MM.1S (cell line): Measurements from ENCODE around the gene ANKRD66.

Experiments used
- DNase-seq: peaks from one replicate; pipeline ENCODE4 v3.0.0-alpha.2; 2015
- H2AFZ ChIP-seq: fragments of 300-600 bp; sonication (generic); 2 replicates; pipeline ENCODE4 v1.6.0; 2016; ENCODE audit warnings: antibody characterized with exemption, low read length
- H3F3A ChIP-seq: fragments of 300-600 bp; sonication (generic); 2 replicates; pipeline ENCODE4 v1.6.1; 2016; ENCODE audit warnings: mild to moderate bottlenecking, antibody characterized with exemption, low read length, moderate library complexity, mixed read lengths; ENCODE audit not compliant: insufficient read depth
- H3K27ac ChIP-seq: fragments of 300-600 bp; sonication (generic); 2 replicates; pipeline ENCODE4 v1.5.1; 2016; ENCODE audit warnings: mild to moderate bottlenecking, low read length
- H3K27me3 ChIP-seq: fragments of 300-600 bp; sonication (generic); replicated peaks from 2 replicates; pipeline ENCODE4 v1.6.0; 2016; ENCODE audit warnings: low read length; ENCODE audit not compliant: insufficient read depth
- H3K36me3 ChIP-seq: fragments of 300-600 bp; sonication (generic); replicated peaks from 2 replicates; pipeline ENCODE4 v1.6.1; 2016; ENCODE audit warnings: mild to moderate bottlenecking, low read length, mixed read lengths; ENCODE audit not compliant: insufficient read depth
- H3K4me1 ChIP-seq: fragments of 300-600 bp; sonication (generic); 2 replicates; pipeline ENCODE4 v1.6.1; 2016; ENCODE audit warnings: low read length, mixed read lengths
- H3K4me2 ChIP-seq: fragments of 300-600 bp; sonication (generic); 2 replicates; pipeline ENCODE4 v1.6.0; 2016; ENCODE audit warnings: low read depth, low read length
- H3K4me3 ChIP-seq: fragments of 300-600 bp; sonication (generic); 2 replicates; pipeline ENCODE4 v1.5.1; 2016; ENCODE audit warnings: low read length, mixed read lengths
- H3K79me2 ChIP-seq: fragments of 300-600 bp; sonication (generic); 2 replicates; pipeline ENCODE4 v1.6.1; 2016; ENCODE audit warnings: mixed run types, low read length, mixed read lengths
- H3K9ac ChIP-seq: fragments of 300-600 bp; sonication (generic); 2 replicates; pipeline ENCODE4 v1.6.1; 2016; ENCODE audit warnings: low read length, mixed read lengths
- H3K9me2 ChIP-seq: fragments of 300-600 bp; sonication (generic); replicated peaks from 2 replicates; pipeline ENCODE4 v1.6.1; 2016; ENCODE audit warnings: mild to moderate bottlenecking, low read length, mixed read lengths; ENCODE audit not compliant: insufficient read depth
- H3K9me3 ChIP-seq: fragments of 300-600 bp; sonication (generic); replicated peaks from 2 replicates; pipeline ENCODE4 v1.6.1; 2016; ENCODE audit warnings: mild to moderate bottlenecking, low read length, mixed read lengths; ENCODE audit not compliant: insufficient read depth
- H4K20me1 ChIP-seq: fragments of 300-600 bp; sonication (generic); 2 replicates; pipeline ENCODE4 v1.6.1; 2016; ENCODE audit warnings: mild to moderate bottlenecking, low read length, moderate library complexity, mixed read lengths; ENCODE audit not compliant: insufficient read depth
- CTCF ChIP-seq: fragments of 300-600 bp; sonication (generic); IDR thresholded peaks from 2 replicates; pipeline ENCODE4 v1.5.1; 2016; ENCODE audit warnings: antibody characterized with exemption, low read length, mixed read lengths
- EZH2 ChIP-seq: fragments of 300-600 bp; sonication (generic); optimal IDR thresholded peaks from 2 replicates; pipeline ENCODE3; 2017; ENCODE audit warnings: low read depth, mild to moderate bottlenecking, antibody characterized with exemption, low read length, mixed read lengths
- EZH2phosphoT487 ChIP-seq: fragments of 300-600 bp; sonication (generic); IDR thresholded peaks from 2 replicates; pipeline ENCODE4 v1.6.1; 2018; ENCODE audit warnings: antibody characterized with exemption, low read length

ANKRD66 gene

GRCh38 chr6:46748940-46749503 is 2.3 kb downstream of the ANKRD66 start:
- H3K79me2 ChIP-seq: no peaks in the 10 kb centered on the region
- no peaks in the 10 kb centered on the region for H4K20me1 ChIP-seq
- TF ChIP-seq CTCF (no peak), EZH2phosphoT487 (no peak), EZH2 (no peak)
- H3K36me3 ChIP-seq: no peaks in the 10 kb centered on the region
- H3K4me1 ChIP-seq: no peaks in the 10 kb centered on the region
- H3K9me3 ChIP-seq: no peaks in the 10 kb centered on the region
- no peak overlapping the region for H3K9ac ChIP-seq
- no peak overlapping the region for H2AFZ ChIP-seq
- no peak overlapping the region for H3K4me2 ChIP-seq
- no peaks in the 10 kb centered on the region for H3K27me3 ChIP-seq
- H3K27ac ChIP-seq: no peak overlapping the region
- DNase-seq: no peak
- no peak overlapping the region for H3K4me3 ChIP-seq
- no peaks in the 10 kb centered on the region for H3F3A ChIP-seq
- H3K9me2 ChIP-seq: no peaks in the 10 kb centered on the region

- H3K9me2 ChIP-seq: no peaks in the 10 kb centered on the region
- no peak overlapping the region for H3K27ac ChIP-seq
- H3K9ac ChIP-seq: no peak overlapping the region
- no peak for TF ChIP-seq CTCF
- no peak for TF ChIP-seq EZH2phosphoT487
- no peak for TF ChIP-seq EZH2
- no peaks in the 10 kb centered on the region for H3F3A ChIP-seq
- no peaks in the 10 kb centered on the region for H3K9me3 ChIP-seq
- H3K4me2 ChIP-seq: no peak overlapping the region
- no peaks in the 10 kb centered on the region for H3K79me2 ChIP-seq
- H3K27me3 ChIP-seq: no peaks in the 10 kb centered on the region
- H4K20me1 ChIP-seq: no peaks in the 10 kb centered on the region
- no peak overlapping the region for H2AFZ ChIP-seq
- DNase-seq: no peak
- no peak overlapping the region for H3K4me3 ChIP-seq
- H3K36me3 ChIP-seq: no peaks in the 10 kb centered on the region
- no peaks in the 10 kb centered on the region for H3K4me1 ChIP-seq
These were observed 3.0 kb downstream of the ANKRD66 start for GRCh38 chr6:46749731-46750130.

- TF ChIP-seq CTCF (no peak), EZH2phosphoT487 (no peak), EZH2 (no peak)
- H3K36me3 ChIP-seq: no peaks in the 10 kb centered on the region
- no peaks in the 10 kb centered on the region for H3K27me3 ChIP-seq
- H3K9ac ChIP-seq: no peak overlapping the region
- no peaks in the 10 kb centered on the region for H4K20me1 ChIP-seq
- H3K4me2 ChIP-seq: no peak overlapping the region
- H3F3A ChIP-seq: no peaks in the 10 kb centered on the region
- H3K4me3 ChIP-seq: no peak overlapping the region
- no peaks in the 10 kb centered on the region for H3K9me3 ChIP-seq
- H3K9me2 ChIP-seq: no peaks in the 10 kb centered on the region
- H2AFZ ChIP-seq: no peak overlapping the region
- no peak overlapping the region for H3K27ac ChIP-seq
- no peaks in the 10 kb centered on the region for H3K79me2 ChIP-seq
- no peak for DNase-seq
- H3K4me1 ChIP-seq: no peaks in the 10 kb centered on the region
These were observed 4.9 kb downstream of the ANKRD66 start for GRCh38 chr6:46751658-46752057.
